CD4-positive, alpha-beta T cell treated with Interleukin-15 for 4 hours (primary cell): ENCODE results near the gene RASSF5.
"Not testable (repeated sequence)": the region's sequence is repeated elsewhere in the genome, so short reads cannot be mapped to it uniquely, and the experiment has no call there.

Experiments used
- DNase-seq: peaks from one replicate; pipeline ENCODE4 v3.0.0-alpha.2; 2020; ENCODE audit warnings: low spot score

Gene RASSF5

DNA sequence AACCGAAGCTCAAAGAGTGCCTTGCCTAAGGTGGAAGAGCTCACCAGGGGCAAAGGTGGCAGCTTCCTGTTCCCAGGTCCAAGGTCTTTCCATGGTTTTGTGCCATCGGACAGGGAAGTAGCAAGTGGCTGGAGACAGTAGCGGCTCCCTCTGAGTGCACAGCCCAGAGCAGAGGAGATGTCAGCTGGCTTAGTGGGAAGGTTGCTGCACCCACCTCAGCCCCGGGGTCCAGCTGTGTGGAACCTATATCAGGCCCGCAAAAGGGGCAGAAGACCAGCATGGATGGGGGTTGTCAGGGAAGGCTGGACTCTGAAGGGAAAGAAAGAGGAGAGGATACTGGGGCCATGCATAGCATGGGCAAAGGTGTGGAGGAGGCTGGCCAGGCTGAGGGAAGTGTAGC is 30.2 kb upstream of the RASSF5 start:
- DNase-seq, result no peak

DNA sequence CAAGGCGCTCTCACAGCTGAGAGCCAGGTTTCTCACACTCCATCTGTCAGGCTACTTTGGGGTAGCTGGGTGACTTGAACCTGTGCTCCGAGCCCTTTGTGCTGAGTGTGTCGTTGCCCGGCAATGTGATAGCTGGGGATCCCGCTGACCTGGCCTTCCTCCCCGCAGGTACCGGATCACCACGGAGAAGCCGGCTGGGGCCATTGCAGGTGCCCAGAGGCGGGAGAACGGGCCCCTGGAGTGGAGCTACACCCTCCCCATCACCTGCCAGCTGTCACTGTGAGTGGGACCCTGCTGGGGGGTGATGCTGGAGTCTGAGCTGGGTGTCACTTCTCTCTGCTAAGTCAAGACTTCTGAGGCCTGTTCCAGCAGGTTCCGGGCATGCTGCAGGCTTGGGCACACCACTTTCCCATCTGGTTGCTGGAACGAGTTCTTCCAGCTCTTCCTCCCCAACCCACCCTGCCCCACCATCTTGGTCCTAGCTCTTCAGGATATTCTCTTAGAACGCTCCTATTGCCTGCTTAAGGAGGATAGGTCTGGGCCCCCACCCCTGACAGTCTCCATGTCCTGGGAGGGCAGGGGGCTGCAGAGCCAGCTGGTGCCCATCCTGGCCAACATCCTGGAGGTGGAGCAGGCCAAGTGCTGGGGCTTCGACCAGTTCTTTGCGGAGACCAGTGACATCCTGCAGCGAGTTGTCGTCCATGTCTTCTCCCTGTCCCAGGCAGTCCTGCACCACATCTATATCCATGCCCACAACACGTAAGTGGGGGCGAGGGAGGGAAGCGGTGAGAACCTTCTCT is 29.6 kb upstream of the RASSF5 start:
- no peak for DNase-seq

DNA sequence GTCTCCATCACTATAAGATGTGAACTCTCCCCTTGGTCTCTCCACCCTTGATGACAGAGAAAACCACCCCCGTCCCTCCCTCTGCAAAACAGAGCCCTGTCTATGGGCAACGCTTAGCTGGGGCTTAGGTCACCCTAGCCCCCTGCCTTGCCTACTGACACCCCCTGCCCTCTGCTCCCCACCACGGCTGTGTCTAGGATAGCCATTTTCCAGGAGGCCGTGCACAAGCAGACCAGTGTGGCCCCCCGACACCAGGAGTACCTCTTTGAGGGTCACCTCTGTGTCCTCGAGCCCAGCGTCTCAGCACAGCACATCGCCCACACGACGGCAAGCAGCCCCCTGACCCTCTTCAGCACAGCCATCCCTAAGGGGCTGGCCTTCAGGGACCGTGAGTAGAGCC is 28.6 kb upstream of the RASSF5 start:
- no peak for DNase-seq

DNA sequence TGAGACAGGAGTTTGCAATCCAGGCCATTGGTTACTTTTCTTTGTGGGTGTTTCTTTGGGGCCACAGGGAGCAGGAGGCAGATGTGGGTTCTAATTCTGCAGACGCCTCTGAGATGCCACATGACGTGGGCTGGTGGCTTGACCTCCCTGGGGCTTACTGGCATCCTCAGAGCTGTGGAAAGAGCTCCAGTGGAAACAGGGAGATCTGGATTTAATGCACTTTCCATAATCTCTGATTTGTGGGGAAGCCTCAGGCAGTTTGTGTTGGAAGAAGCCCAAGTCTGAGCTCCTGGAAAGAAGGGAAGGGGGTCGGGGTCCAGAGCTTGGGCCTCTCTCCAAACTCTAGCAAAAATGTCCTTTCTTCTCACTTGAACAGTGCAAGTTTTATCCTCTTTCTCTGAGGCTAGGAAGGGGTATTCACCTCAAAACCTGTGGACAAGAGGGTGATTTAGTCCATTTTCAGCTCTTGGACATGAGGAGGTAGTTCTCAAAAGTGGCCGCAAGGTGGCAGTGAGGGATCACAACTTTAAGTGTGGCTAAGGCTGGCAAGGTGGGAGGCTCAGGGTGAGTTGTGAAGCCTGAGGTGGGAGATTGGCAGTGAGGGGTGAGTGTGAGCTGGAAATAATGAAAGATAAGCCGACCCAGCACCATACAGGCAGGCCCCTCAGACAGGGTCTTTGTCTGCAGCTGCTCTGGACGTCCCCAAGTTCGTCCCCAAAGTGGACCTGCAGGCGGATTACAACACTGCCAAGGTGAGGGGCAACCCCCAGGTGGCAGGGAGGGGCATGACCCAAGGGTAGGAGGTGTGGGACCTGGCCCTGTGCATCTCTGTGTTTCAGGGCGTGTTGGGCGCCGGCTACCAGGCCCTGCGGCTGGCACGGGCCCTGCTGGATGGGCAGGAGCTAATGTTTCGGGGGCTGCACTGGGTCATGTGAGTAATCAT is 27.9 kb upstream of the RASSF5 start:
- peak; percentile 70 for DNase-seq

DNA sequence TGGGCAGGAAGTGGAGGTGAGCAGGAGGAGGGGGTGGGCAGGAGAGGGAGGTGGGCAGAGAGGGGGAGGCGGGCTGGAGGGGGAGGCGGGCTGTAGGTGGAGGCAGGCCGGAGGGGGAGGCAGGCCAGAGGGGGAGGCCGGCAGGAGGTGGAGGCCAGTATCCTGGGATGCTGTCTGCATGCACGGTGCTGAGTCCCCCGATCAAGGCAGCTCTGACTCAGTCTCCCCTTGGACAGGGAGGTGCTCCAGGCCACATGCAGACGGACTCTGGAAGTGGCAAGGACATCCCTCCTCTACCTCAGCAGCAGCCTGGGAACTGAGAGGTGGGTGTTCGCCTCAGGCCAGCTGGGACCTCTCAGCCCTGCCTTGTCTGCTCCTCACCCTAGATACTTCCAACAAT is 27.1 kb upstream of the RASSF5 start:
- DNase-seq, result no peak

DNA sequence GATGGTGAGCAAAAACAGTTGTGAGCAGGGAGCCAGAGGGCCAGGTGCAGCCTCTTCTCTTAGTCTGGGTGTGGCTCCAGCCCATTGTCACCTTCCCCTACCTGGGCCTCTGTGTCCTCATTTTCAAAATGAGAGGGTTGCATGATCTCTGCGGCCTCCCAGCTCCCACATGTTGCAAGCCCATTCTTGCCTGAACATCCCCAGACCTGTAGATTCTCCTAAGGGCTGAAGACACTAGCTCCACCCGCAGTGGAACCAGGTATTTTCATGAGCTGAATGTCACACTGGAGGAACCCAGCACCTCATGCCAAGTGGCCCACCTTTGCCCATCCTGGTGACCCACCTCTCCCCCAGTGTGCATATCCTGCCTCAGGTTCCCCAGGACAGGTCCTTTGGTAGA is 24.7 kb upstream of the RASSF5 start:
- DNase-seq, result no peak

DNA sequence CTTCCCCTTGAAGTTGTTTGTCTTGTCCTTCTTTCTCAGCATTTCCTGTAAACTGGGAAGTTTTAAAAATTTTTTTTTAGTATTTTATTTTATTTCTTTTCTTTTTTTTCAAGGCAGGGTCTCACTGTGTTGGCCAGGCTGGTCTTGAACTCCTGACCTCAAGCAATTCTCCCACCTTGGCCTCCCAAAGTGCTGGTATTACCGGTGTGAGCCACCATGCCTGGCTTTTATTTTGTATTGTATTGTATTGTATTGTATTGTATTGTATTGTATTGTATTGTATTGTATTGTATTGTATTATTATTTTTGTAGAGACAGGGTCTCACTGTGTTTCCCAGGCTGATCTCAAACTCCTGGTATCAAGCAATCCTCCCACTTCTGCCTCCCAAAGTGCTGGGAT is 23.5 kb upstream of the RASSF5 start:
- not testable (repeated sequence) for DNase-seq

DNA sequence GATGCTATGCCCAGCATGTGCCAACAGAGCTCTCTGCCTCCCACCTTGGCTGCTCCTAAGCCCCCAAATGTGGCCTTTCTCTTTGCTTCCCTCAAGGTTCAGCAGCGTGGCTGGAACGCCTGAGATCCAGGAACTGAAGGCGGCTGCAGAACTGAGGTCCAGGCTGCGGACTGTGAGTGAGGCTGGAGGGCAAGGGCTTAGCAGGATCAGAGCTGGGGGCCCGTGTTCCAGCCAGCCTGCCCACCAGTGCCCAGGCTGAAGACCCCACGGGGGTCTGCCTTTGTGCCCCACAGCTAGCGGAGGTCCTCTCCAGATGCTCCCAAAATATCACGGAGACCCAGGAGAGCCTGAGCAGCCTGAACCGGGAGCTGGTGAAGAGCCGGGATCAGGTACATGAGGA is 22.4 kb upstream of the RASSF5 start:
- DNase-seq, result no peak

DNA sequence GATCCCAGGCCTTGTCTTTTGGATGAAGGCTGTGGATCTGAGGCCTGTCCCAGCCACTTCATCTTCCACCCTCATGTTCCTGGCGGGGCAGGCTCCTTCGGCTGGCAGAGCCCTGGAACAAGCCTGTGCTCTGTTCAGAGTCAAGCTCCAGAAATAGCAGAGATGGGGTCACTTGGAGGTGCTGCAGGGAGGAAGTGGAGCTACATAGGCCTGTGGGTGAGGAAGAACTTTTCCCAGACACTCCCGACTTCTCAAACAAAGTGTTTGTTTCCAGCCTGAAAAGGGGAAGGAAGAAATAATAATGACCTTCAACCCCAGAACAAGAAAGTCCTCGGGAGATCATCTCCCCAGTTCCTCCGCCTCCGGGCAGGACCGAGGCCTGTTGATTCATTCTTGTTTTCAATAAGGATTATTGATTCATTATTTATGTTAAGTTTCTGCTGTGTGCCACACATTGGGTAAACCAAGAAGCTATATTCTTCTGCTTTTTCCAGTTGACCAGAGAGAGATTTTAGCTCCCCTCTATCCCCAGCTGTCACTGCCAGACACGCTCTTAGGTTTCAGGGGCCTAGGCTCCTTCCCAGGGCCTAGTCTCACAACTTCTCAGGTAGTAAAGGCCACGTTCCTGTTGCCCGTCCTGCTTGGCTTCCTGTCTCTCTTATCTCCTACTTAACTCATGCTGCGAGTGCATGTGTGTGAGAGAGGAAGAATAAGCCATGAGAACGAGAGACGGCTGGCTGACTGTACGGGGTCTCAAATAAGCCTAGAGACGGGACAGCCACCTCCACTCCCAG is 20.1 kb upstream of the RASSF5 start:
- DNase-seq, result no peak

DNA sequence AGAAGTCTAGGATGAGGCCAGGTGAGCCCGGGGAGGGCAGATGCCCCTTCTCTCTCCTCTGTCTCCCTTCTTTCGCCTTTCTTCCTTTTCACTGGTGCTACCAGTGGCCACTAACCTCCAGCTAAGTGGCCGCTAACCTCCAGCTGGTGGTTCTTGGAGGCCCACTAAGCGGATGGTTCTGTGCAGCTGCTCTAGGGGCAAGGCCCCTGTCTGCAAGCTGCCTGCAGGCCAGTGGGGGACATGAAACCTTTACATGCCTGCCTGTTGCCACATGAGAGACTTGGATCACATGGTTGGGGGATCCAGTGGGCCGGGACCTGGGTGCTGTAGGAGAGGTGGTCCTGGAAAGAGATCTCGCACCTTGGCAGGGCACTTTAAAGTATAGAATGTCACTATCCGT is 19.4 kb upstream of the RASSF5 start:
- DNase-seq, result no peak

DNA sequence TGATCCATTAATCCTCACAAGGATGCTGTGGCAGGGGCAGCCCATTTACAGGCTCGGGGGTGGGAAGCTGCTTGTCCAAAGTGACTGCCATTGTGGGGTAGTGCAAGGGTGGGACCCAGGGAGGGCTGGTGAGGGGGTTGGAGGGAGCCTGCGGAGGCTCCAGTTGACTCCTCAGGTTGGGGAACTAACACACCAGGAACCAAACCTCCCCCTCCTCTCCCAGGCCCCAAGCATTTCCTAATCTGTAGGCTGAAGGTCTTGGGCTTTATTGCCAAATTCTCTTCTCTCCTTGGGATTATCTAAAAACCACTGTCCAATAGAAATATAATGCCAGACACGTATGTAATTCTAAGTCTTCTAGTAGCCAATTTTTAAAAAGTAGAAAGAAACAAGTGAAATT is 18.9 kb upstream of the RASSF5 start:
- no peak for DNase-seq

DNA sequence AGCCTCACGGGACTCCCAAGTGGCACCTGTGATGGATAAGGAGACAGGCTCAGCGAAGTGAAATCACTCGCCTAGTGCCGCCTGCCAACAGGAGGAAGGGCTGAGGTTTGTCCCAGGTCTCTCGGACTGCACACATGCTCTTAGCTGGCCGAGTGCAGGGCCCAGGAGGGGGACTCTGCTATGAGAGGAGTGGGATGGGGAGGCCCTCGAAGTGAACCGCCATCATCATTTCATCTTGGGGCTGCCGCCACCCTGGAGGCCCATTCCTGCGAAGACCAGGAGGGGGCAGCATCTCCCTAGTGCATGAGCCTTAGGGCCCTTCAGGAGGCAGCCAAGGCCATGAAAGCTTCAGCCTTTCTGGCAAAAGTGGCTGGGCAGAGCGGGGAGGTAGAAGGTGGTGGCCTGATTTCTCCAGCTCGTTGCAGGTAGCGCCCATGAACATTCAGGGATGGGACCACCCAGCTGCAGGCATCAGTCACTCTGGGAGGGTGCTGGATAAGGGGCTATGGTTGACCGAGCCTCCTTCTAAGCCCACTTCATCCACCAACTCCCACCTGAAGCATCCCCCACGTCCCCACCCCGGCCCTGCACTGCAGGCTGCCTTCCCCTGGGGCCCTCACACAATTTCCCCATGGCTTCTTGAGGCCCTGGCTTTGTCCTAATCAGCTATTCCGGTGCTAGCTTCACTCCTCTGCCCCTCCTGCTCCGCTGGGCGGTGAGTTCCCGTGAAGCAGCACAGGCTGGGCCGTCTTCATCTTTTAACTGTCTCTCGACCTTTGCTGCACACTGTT is 17.2 kb upstream of the RASSF5 start:
- peak; percentile 63 for DNase-seq

DNA sequence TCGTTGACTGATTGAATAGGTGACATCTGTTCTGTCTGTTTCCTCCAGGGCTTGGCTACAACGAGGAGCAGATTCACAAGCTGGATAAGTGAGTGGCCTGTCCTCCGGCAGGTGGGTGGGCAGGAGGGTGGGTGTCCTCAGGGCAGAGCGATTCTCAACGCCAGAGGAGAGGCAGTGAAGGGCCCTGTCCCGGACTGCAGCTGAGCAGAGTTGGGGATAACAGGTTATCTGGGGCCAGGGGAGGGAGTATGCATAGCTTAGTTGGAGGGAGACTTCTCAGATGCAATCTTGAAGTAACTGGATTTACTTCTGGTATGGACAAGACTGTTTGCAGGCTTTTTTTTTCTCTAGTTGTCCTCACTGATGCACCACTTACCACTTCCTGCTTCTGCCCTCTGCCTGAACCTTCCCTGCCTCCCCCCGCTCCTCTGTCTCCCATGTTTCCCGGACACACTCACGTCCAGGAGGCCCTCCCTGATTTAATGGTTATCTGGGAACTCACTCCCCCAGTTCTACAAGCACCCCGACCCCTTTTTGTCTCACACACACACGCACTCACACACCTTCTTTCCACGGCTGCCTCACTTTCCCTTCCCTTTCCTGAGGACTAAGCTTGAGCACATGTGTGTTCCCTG is 16.4 kb upstream of the RASSF5 start:
- no peak for DNase-seq

DNA sequence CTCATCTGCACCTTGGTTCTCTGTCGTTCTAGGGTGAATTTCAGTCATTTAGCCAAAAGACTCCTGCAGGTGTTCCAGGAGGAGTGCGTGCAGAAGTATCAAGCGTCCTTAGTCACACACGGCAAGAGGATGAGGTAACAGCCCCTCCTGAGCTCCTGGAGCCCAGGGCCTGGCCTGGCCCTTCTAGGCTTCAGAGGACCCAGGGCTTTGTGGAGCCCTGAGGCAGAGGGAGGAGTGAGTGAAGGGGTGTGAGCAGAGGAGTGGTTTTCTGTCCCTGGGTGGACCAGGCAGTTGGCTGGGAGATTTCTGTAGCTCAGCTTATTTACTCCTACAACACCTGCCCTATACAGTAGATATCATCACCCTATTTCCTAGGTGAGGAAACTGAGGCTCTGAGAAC is 15.7 kb upstream of the RASSF5 start:
- no peak for DNase-seq

DNA sequence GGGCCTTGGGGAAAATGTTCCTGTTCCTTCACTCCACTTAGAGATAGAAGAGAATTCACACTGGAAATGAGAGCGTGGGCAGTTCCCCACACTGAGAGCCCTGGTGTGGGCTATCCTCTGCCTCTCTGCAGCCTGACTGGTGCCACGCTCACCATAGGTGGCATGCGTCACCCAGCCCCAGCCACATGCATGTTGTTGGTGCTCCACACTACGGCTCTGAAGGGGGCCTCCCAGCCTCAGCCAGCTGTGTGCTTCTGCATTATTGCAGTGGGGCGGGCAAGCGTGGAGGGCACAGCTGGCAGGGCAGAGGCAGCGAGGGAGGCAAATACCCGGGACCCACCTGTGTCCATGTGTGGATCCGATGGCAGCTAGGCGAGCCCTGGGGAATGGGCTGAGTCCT is 14.7 kb upstream of the RASSF5 start:
- DNase-seq, result no peak

DNA sequence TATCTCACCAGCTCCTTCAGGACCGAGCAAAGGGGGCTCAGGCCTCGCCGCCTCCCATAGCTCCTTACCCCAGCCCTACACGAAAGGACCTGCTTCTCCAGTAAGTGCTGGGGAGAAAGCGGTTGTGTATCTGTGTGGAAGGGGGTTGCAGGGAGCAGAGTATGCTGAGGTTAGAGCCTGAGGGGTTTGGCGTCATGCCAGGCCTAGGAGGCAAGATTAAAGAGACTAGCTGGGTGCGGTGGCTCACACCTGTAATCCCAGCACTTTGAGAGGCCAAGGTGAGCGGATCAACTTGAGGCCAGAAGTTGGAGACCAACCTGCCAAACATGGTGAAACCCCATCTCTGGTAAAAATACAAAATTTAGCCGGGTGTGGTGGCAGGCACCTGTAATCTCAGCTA is 14.1 kb upstream of the RASSF5 start:
- DNase-seq, result no peak

DNA sequence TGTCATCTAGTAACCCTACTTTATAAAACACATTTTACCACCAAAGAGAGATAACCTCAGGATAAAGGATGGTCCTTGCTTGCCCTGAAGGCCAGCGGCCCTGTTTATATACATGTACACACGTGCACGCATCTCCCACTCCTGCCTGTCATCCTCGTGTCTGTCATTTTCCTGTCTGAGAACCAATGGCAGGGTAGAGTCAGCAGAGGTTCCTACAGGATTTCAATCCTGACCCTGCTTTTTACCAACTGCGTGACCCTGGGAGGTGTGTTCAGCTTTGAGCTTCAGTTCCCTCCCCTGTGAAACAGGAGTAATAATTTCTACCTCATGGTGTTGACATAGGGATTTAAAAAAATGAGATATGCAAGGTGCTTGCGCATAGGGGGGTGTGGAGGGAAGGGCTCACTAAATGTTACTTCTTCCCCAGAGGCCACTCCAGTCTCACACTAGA is 12.3 kb upstream of the RASSF5 start:
- DNase-seq, result no peak

DNA sequence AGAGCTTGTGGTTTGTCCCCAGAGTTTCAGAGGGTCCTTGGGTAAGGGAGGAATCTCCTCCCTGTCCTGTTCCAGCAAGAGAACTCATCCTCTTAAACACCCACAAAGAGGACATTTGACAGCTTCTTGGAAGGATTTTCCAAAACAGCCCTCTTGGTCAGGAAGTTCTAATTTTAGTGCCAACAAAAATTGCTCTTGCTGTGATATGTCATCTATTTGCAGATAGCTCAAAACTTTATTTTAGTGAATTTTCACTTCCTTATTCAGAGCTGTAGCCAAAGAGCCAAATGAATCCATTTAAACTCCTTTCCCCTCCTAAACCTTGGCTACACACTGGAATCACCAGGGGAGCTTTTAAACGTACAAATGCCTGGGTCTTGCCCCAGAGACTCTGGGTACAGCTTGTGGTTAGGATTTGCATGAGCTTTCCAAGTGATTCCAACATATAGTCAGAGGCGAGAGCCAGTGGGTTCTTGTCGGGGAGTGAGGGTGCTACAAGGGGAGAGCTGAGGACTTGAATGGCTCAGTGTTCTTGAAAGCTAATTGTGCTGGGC is 11.8 kb upstream of the RASSF5 start:
- DNase-seq, result no peak

DNA sequence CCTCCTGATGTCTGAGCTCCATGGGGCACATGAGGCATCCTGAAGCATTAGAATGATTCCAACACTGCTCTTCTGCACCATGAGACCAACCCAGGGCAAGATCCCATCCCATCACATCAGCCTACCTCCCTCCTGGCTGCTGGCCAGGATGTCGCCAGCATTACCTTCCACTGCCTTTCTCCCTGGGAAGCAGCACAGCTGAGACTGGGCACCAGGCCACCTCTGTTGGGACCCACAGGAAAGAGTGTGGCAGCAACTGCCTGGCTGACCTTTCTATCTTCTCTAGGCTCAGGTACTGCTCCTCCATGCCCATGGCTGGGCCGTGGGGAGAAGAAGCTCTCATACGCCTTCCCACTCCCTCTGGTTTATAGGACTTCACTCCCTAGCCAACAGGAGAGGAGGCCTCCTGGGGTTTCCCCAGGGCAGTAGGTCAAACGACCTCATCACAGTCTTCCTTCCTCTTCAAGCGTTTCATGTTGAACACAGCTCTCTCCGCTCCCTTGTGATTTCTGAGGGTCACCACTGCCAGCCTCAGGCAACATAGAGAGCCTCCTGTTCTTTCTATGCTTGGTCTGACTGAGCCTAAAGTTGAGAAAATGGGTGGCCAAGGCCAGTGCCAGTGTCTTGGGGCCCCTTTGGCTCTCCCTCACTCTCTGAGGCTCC is 11.1 kb upstream of the RASSF5 start:
- DNase-seq, result no peak

DNA sequence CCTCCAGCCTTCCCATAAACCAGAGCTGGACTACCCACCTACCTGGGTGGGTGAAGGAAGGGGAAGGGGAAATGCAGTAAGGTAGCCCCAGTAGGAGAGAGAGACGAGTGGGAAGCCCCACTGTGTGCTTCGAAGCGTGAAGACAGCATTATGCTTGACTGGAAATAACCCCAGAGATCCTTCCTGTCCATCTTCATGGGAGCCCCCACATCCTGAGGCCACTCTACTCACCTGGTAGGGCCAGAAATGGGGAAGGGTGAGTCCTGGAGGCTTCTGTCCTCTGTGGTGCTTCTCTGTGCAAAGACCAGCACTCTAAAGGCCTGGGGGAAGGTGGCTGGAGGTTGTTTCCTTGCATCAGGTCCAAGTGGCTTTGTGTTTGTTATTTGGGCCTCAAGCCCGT is 10.0 kb upstream of the RASSF5 start:
- DNase-seq, result no peak
